HEK293T (cell line): ENCODE data around the gene STK24.

Experiments
- BHLHE40 ChIP-seq: fragments of 450-650 bp; IDR thresholded peaks from 2 replicates; pipeline ENCODE4 v1.6.1; 2016; ENCODE audit warnings: mild to moderate bottlenecking, moderate library complexity, borderline replicate concordance
- CTBP1 ChIP-seq: fragments of 450-650 bp; IDR thresholded peaks from 2 replicates; pipeline ENCODE4 v1.6.1; 2016; ENCODE audit warnings: borderline replicate concordance
- FOXA1 ChIP-seq: fragments of 450-650 bp; IDR thresholded peaks from 2 replicates; pipeline ENCODE4 v1.6.1; 2016; ENCODE audit warnings: mild to moderate bottlenecking
- FOXK2 ChIP-seq: fragments of 450-650 bp; IDR thresholded peaks from 2 replicates; pipeline ENCODE4 v1.6.1; 2016; ENCODE audit warnings: mild to moderate bottlenecking
- FOXM1 ChIP-seq: fragments of 450-650 bp; IDR thresholded peaks from 2 replicates; pipeline ENCODE4 v1.6.1; 2017; ENCODE audit warnings: mild to moderate bottlenecking, borderline replicate concordance
- HDGF ChIP-seq: fragments of 450-650 bp; IDR thresholded peaks from 2 replicates; pipeline ENCODE4 v1.6.1; 2017; ENCODE audit warnings: antibody characterized with exemption, borderline replicate concordance
- LEF1 ChIP-seq: fragments of 450-650 bp; IDR thresholded peaks from 2 replicates; pipeline ENCODE4 v1.6.1; 2017; ENCODE audit warnings: mild to moderate bottlenecking, borderline replicate concordance
- SP1 ChIP-seq: fragments of 450-650 bp; IDR thresholded peaks from 2 replicates; pipeline ENCODE4 v1.6.1; 2017
- SUZ12 ChIP-seq: fragments of 450-650 bp; IDR thresholded peaks from 2 replicates; pipeline ENCODE4 v1.6.1; 2016; ENCODE audit warnings: mild to moderate bottlenecking
- ZNF384 ChIP-seq: fragments of 450-650 bp; IDR thresholded peaks from 2 replicates; pipeline ENCODE4 v1.6.1; 2016
- TF ChIP-seq, protein P1 (sequence below): fragments of 450-650 bp; IDR thresholded peaks from 2 replicates; pipeline ENCODE4 v1.6.1; 2016

DNA sequence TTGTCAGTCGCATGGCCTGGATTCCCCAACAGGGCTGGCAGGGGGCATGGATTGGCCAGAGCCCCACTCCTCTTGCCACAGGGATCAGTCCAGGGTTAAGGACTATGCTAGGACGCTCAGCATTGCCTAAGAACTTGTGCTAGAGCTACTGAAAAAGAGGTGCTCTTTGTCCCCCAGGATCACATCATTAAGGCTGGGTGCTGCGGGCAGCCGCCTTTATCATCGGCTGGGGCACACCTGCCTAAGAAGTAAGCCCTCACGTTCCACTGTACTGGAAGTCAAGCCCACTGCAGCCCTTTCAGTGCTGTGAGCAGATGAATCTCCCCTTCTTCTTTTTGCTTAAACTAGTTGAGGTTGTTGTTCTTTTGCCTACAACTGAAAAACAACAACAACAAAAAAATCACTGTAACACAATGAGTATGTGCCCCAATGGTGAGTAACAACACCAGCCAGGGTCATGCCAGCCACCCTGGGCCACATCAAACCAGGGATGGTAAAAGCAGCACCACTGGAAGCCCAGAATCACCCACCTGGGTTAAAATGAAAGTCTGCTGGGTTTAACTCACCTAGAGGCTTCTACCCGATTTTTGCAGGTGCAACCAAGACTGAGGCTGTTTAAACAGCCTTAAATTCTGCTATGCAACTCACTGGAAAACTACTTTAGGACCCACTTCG, 20.6 kb downstream of the STK24 start:
- TF ChIP-seq SUZ12 (no peak), HDGF (no peak), LEF1 (no peak), FOXM1 (no peak), ZNF384 (no peak), SP1 (no peak), BHLHE40 (no peak), FOXA1 (no peak), CTBP1 (no peak), FOXK2 (no peak)
- TF ChIP-seq, protein P1, sequence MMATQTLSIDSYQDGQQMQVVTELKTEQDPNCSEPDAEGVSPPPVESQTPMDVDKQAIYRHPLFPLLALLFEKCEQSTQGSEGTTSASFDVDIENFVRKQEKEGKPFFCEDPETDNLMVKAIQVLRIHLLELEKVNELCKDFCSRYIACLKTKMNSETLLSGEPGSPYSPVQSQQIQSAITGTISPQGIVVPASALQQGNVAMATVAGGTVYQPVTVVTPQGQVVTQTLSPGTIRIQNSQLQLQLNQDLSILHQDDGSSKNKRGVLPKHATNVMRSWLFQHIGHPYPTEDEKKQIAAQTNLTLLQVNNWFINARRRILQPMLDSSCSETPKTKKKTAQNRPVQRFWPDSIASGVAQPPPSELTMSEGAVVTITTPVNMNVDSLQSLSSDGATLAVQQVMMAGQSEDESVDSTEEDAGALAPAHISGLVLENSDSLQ: no peak
